HG03108 (cell line): ENCODE measurements around the gene PLK3.
A peak's percentile ranks its signal among the peaks of the same experiment; 100 is the strongest.
"Not testable (repeated sequence)": the region's sequence is repeated elsewhere in the genome, so short reads cannot be mapped to it uniquely, and the experiment has no call there.

Experiments used
- ATAC-seq: cut with Tn5 transposase; IDR thresholded peaks from one replicate; pipeline ENCODE4 v1.9.1; 2021; ENCODE audit warnings: moderate library complexity; ENCODE audit not compliant: unreplicated experiment

PLK3 gene

DNA sequence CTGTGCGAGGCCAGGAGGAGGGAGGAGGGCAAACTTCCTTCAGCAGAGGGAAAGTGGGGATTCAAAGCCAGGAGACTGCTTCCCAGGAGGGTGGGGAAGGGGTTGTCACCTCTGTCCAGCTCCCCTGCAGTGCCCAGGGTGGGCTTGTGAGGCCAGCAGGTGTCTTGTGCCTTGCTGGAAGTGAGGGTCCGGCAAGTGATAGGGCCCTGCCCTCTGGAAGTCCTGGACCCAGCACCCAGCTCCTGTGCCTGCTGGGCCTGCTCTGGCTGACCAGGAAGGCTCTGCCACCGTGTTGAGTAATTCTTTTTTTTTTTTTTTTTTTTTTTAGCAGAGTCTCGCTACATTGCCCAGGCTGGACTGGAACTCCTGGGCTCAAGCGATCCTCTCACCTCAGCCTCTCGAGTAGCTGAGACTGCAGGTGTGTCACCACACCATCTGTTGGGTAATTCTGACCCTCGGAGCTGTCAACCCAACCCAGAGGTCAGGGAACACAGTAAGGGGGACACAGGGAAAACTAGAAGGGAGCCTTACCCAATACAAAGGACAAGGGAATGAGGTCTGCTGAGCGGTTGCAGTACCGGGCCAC, 13.2 kb upstream of the PLK3 start:
- no peak for ATAC-seq

DNA sequence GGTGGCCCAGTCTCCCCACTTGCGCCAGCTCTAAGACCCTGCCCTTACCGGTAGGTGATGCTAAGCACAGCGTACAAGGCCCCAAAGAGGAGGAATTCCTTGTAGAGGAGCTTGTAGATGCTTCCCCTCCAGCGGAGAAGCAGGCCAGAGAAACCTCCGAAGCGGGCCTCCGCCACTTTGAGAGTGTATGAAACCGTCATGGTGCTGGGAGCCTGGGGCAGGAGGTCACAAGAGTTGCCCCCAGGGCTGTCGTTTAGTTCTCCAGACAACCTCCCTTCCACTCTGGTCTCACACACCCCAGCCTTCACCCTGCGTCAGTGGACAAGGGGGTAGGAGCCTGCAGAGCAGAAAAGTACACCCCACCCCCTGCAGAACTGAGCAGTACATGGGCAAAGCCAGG, 12.7 kb upstream of the PLK3 start:
- no peak for ATAC-seq

GRCh38 chr1:44788120-44788860, 11.9 kb upstream of the PLK3 start, which contains the start of gene BEST4:
Gene BEST4 (minus strand): TSS chr1:44788170. CDS start chr1:44787705, 465 bp downstream.
- no peak for ATAC-seq

GRCh38 chr1:44790968-44791801, 9.0 kb upstream of the PLK3 start:
- ATAC-seq = no peak

GRCh38 chr1:44792736-44793502, 7.3 kb upstream of the PLK3 start:
- no peak for ATAC-seq

DNA sequence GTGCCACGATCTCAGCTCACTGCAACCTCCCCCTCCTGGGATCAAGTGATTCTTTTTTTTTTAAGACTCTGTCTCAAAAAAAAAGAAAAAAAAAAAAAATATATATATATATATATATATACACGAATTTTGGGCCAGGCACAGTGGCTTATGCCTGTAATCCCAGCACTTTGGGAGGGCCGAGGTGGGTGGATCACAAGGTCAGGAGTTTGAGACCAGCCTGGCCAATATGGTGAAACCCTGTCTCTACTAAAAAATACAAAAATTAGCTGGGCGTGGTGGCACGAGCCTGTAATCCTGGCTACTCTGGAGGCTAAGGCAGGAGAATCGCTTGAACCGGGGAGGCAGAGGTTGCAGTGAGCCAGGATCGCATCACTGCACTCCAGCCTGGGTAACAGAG, 2.3 kb upstream of the PLK3 start:
- ATAC-seq = not testable (repeated sequence)

DNA sequence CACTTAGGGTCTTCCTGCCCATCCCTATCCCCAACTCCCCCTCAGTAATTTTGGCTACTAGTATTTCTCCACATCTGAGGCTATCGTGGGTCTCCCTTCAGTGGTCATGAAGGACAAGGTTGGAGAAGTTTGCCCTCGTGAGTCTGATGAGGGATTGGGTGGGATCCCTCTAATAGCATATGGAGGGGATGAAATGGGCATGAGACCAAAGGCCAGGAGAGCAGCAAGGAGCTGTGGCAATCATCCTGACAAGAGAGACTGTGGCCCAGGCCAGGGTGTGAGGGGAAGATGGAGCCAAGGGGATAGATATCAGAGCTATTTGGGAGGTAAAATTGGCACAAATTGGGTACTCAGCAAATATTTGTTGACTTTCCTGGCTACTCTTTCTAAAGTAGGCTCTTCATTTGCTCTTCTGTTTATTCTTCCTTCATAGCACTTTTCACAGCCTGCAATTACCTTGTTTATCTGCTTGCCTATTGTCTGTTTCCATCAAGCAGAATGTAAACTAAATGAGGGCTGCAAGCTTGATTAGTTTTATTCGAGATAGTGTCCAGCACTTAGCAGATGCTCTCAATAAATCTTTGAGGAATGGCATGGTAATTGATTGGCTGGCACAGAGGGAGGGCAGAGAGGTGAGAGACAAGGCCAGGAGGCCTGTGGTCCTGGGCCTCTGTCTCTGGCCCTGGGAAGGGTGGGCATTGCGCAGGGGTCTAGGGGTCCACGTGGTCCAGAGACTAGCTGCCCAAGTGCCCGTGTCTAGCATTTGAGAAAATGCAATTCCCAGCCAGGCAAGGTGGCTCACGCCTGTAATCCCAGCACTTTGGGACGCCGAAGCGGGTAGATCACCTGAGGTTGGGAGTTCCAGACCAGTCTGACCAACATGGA, 1.5 kb upstream of the PLK3 start:
- no peak for ATAC-seq

GRCh38 chr1:44801491-44802305, 1.5 kb downstream of the PLK3 start:
- no peak for ATAC-seq

DNA sequence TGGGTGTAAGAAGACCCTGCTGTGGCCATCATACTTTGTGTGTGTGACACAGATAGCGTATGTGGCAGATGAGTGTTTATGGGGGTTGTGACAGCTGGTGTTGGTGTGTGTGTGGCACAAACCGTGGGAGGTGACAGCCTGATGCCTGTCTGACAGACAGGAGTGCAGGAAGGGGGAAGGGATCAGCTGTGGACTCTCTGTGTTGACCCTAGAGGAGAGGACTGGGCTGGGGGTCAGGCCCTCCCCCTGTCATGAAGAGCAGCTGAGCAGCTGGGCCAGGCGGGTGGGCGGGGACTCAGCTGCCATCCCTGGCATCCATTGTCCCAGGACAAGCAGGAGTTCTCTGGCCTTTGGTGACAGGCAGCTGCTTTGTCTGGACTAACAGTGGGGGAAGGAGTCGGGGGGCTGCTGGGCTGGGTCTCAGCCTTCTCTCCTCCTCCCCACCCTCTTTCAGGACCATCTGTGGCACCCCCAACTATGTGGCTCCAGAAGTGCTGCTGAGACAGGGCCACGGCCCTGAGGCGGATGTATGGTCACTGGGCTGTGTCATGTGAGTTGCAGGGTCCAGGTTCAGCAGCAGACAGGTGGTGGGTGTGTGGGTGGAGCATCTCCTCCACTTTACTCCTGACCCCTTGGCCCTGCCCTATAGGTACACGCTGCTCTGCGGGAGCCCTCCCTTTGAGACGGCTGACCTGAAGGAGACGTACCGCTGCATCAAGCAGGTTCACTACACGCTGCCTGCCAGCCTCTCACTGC, 2.3 kb downstream of the PLK3 start:
- ATAC-seq = no peak

GRCh38 chr1:44803062-44803311, 2.8 kb downstream of the PLK3 start:
- ATAC-seq = no peak

GRCh38 chr1:44803312-44804095, 3.3 kb downstream of the PLK3 start:
- ATAC-seq = no peak

DNA sequence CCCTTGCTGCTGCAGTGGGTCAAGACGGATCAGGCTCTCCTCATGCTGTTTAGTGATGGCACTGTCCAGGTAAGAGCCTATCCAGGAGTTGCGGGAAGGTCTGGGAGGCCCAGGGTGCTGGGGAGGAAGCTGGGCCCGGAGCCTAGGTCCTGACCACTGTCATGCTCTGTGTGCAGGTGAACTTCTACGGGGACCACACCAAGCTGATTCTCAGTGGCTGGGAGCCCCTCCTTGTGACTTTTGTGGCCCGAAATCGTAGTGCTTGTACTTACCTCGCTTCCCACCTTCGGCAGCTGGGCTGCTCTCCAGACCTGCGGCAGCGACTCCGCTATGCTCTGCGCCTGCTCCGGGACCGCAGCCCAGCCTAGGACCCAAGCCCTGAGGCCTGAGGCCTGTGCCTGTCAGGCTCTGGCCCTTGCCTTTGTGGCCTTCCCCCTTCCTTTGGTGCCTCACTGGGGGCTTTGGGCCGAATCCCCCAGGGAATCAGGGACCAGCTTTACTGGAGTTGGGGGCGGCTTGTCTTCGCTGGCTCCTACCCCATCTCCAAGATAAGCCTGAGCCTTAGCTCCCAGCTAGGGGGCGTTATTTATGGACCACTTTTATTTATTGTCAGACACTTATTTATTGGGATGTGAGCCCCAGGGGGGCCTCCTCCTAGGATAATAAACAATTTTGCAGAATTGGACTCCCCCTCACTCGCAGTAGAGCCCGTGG, 5.3 kb downstream of the PLK3 start:
- no peak for ATAC-seq

GRCh38 chr1:44806025-44806703, 6.0 kb downstream of the PLK3 start:
- no peak for ATAC-seq

- ATAC-seq = no peak
Observed at GRCh38 chr1:44806704-44807363, 6.7 kb downstream of the PLK3 start, which contains the start of gene DYNLT4. Gene DYNLT4 (minus strand): TSS chr1:44807351. CDS start chr1:44806668, 683 bp downstream.

DNA sequence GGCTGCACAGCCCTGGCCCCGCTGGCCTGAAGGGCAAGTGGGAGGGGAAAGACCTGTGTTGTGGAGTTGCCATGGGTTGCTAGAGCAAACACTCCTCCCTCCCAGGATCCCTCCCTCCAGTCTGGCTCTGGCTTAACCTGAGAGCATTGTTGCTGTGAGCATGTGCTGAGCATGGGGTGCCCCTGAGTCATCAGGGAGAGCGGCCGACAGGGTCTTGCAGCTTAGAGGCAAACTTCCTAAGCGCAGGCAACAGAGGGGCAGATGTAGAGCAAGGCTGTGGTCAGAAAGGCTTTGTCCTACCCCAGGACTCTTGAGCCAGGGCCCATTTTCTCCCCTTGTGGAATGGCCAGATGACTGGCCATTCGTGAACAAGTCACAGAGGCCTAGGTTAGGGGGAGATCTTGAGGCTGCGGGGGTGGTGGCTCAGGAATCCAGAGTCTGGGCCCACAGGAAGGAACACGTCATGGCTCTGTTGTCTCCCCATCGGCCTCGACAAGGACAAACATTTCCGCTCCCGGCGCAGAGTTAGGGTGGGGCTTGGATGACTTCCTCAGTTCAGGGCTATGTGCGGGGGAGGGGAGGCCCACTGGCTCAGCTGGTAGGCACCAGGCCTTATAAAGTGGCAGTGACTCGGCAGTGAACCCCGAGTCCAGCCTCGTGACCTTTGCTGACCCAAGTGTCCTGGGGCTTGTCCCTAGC, 7.3 kb downstream of the PLK3 start:
- peak; percentile 30 for ATAC-seq
